Stimulated activated CD8-positive, alpha-beta memory T cell treated with anti-CD3 and anti-CD28 coated beads, Interleukin-12 subunit alpha, Interleukin-12 subunit beta, amount 100 ng/mL, for 24 hours (primary cell): ENCODE measurements around the gene RASAL1.
A peak's percentile ranks its signal among the peaks of the same experiment; 100 is the strongest.

Experiments used
- DNase-seq: peaks from one replicate; pipeline ENCODE4 v3.0.0-alpha.2; 2020; ENCODE audit errors: extremely low read depth

Gene RASAL1, protein sequence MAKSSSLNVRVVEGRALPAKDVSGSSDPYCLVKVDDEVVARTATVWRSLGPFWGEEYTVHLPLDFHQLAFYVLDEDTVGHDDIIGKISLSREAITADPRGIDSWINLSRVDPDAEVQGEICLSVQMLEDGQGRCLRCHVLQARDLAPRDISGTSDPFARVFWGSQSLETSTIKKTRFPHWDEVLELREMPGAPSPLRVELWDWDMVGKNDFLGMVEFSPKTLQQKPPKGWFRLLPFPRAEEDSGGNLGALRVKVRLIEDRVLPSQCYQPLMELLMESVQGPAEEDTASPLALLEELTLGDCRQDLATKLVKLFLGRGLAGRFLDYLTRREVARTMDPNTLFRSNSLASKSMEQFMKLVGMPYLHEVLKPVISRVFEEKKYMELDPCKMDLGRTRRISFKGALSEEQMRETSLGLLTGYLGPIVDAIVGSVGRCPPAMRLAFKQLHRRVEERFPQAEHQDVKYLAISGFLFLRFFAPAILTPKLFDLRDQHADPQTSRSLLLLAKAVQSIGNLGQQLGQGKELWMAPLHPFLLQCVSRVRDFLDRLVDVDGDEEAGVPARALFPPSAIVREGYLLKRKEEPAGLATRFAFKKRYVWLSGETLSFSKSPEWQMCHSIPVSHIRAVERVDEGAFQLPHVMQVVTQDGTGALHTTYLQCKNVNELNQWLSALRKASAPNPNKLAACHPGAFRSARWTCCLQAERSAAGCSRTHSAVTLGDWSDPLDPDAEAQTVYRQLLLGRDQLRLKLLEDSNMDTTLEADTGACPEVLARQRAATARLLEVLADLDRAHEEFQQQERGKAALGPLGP

DNA sequence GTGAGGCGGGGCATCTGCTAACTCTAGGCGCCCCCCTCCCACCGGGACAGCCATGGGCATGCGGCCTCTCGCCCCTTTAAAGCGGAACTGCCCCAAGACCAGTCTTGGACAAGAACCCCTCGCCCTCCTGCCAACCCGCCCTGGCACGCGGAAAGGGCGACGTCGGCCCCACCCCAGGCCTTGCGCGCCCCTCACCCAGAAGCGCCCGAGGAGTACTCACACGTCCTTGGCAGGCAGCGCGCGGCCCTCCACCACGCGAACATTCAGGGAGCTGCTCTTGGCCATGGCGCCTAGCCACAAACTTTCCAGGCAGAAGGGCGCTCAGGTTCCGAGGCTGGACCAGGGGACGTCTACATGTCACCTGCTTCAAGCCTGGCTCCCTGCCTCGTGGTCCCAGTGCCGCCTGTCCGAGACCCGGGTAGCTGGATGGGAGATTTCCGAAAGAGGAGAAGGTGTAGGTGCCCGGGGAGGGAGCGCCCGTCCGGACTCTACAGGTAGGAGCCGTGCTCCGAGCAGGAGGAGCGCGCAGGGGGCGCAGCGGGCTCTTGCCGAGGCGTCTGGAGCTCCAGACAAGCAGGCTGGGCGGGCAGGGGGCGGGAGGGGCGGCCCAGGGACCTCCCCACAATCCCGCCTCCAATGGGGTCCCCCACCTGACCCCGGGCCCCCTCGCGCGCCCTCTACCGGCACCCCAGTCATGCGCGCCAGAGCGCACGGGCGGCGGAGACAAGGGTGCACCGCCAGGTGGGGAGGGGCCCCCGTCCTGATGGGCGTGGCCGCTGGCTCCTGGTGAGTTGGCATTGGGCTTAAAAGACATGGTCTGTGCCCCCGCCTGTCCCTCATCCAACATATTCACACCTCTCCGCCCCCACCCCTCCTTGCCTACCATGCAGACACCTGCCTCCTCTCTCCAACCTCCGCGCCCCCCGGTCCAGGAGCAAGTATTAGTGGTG lies at the start of gene RASAL1:
Gene RASAL1, minus strand, starts transcription at position 584 of the 950 bp plus-strand sequence. Its CDS starts 299 bp downstream, at position 285.
- peak; percentile 53 for DNase-seq

DNA sequence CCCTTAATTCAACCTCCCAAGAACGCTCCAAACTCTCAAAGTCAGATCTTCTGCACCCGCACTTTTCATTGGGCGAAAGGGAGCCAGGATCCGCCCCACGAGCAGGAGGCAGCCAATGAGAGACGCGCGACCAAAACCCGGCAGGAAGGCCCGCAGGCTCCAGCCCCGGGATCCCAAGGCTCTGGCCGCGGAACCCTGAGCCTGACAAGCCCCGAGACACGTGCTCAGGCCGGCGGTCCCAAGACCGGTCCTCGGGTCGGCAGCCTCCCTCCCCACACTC lies 49.3 kb upstream of the RASAL1 start:
- peak; percentile 71 for DNase-seq

DNA sequence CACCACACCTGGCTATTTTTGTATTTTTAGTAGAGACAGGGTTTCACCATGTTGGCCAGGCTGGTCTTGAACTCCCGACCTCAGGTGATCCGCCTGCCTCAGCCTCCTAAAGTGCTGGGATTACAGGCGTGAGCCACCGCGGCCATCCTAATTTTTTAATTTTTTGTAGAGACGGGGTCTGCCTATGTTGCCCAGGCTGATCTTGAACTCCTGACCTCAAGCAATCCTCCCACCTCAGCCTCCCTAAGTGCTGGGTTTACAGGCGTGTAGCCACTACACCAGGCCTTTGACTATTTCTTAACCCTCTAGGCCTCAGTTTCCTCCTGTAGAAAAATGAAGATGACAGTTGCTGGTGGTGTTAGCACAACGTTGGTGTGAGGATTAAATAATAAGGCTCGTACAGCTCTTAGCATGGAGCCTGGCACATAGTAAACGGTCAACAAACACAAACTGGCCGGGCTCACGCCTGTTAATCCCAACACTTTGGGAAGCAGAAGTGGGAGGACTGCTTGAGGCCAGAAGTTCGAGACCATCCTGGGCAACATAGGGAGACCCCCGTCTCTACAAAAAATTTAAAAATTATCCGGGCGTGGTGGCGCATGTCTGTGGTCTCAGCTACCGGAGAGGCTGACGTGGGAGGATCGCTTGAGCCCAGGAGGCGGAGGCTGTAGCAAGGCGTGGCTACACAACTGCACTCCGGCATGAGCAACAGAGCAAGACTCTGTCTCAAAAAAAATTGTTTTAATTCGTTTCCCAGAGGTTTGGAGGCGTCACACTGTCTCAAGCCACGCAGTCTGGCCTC lies 48.7 kb upstream of the RASAL1 start:
- no peak for DNase-seq

DNA sequence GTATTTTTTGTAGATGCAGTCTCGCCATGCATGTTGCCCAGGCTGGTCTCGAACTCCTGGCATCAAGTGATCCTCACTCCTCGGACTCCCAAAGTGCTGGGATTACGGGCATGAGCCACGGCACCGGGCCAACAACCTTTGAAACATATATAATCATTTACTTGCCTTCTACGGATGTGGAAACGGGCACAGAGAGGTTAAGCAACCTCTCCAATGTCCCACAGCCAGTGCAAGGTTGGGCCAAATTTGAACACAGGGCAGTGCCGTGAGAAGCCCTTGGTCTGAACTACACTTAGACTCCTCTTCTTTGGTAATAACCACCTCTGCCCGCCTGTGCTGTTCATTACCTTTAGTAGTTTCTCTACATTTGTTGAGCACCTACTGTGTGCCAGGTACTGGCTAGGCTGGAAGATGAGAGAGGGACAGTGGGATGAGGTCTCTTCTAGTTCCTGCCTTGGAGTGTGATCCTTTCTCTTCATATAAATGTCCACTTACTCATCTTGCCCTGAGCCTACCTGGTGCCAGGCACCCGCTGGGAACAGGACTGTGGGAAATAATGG lies 47.5 kb upstream of the RASAL1 start:
- DNase-seq = no peak

DNA sequence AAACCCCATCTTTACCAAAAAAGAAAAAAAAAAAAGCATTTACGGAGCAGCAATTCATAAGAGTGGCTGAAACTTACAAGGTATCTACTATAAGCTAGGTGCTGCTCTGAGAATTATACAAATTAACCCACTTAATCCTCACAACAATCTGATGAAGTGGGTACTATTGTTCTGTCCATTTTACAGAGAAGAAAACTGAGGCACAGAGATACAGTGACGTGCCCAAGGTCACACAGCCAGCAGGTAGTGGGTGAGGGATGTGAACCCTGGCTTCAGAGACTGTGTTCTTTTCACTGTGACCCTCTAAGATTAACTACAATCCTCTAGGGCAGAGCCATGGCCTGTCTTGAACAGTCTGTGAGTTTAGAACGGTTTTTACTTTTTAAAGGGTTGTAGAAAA lies 46.4 kb upstream of the RASAL1 start:
- DNase-seq = no peak

DNA sequence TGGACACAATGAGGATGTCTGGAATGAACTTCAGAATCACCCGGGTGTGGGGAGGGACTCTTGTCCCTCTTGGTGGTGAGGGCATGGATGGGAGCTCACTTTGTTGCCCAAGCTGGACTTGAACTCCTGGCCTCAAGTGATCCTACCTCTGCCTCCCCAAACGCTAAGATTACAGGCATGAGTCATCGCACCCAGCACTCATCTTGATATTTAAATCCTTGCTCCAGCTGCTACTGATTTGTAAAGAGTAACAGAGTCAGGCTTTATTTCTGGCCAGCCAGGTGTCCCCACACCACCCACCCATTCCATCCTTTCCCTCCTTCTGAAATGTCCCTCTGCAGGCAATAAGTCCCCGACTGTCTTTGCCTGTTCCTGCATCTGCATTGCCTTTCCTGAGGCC lies 44.8 kb upstream of the RASAL1 start:
- DNase-seq = no peak

DNA sequence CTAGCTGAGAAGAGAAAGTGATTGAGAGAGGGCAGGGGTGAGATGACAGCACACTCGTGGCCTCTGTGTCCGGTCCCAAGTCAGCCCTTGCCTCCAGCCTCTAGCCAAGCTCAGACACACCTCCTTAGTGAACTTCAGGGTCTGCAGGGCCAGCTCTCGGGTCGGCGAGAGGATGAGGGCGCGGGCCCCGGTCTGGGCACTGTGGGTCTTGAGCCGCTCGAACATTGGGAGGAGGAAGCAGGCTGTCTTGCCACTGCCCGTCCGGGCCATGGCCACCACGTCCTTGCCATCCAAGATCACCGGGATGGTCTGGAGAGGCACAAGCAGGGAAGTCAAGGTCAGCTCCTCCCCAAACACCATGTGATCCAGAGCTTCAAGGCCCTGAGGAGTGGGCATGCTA lies 43.5 kb upstream of the RASAL1 start:
- no peak for DNase-seq

DNA sequence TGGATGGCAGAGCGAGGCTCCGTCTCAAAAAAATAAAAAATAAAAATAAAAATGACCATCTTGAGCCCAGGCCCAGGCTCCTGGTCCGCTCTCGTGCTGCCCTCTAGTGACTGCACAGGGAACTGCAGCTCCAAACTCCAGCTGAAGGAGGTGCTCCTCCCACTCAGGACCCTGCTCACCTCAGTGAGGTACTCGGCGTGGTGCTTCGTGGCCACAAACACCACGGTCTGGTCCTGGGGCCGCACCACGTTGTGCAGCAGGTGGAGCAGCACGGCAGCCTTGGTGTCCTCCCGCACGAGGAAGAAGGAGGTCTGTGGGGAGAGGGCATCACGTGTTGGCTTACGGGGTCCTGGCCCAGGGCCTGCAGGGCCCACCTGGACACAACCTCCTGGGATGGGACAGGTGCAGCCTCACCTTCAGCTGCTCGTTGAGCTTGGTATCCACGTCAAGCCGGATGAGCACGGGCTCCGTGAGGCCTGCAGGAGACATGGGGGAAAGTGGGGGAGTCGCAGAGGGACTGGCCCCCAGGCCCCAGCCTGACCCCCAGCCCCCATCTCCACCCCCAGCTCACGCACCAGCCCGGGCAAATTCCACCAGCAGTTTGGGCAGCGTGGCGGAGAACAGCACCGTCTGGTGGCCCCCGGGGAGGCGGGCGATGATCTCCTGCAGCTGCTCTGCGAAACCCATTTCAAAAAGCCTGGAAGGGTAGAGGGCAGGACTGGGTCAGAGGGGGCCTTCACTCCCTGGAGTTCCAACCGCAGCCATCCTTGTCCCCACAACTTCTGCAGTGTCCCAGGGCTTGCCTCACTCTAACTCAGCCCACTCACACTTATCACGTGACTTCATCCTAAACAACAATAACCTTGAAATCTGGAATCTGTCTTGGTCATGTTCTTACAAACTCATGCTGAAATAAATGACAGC lies 39.2 kb upstream of the RASAL1 start:
- no peak for DNase-seq

DNA sequence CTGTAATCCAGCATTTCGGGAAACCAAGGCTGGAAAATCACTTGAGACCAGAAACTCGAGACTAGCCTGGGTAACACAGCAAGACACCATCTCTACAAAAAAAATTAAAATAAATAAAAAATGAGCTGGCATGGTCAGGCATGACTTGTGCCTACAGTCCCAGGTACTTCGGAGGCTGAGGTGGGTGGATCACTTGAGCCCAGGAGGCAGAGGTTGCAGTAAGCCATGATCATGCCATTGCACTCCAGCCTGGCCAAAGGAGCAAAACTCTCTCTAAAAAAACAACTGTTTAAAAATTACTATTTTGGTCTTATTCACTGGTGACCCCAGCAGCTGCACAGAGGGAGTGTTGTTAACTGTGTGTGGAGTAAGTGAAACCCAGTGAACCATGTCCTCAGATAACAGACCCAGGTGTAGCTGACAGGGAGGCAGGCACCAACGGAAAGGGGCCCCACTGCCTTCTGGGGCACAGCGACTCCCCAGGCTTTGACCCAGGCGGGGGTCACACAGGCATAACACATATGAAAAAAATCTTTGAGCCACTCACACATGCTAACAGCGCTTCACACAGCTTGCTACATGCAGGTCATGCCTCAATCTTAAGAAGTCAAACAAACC lies 37.6 kb upstream of the RASAL1 start:
- DNase-seq = no peak

DNA sequence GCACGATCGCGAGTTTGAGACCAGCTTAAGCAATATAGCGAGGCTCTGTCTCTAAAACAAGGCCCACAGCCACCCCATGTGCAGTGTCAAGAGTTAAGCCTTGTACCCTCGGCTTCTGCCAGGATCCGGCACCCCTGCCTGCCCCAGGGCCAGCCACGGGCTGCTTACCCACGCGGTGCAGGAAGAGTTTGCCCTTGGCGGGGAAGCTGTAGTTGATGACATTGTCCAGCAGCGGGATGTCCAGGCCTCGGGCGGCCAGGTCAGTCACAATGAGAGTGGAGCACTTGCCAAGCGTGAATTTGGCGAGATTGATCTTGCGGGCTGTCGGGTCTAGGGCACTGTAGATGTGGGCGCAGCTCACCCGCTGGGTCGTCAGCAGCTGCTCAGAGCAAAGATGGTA lies 36.6 kb upstream of the RASAL1 start:
- DNase-seq = no peak

DNA sequence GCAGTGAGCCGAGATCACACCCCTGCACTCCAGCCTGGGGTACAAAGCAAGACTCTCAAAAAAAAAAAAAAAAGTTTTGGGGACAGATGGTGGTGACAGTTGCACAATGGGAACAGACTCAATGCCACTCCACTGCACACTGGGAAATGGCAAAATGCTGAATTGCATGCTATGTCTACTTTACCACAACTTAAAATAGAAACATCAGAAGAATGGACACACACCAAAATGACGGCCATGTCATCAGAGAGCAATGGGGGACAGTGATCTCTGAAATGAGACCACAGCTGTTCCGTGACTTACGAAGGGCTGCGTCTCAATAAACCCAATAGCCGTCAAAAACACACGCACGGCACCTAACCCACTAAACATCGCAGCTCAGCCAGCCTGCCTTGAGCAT lies 36.0 kb upstream of the RASAL1 start:
- no peak for DNase-seq

DNA sequence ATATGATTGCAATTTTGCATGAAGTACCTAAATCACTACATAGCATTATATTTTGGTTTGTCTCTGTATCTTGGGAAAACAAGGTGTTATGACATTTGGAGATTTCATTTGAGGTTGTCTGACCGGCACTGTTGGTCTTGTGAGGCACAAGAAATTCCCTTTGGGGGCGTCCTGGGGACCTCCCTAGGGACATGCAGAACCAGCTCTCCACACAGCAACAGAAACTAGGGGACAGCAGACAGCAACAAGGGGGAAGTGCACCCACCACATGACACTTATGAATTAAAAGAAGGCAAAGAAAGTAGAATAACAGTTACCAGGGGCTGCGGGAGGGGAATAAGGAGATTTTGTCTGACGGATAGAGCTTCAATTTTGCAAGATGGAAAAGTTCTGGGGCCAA lies 35.4 kb upstream of the RASAL1 start:
- no peak for DNase-seq

DNA sequence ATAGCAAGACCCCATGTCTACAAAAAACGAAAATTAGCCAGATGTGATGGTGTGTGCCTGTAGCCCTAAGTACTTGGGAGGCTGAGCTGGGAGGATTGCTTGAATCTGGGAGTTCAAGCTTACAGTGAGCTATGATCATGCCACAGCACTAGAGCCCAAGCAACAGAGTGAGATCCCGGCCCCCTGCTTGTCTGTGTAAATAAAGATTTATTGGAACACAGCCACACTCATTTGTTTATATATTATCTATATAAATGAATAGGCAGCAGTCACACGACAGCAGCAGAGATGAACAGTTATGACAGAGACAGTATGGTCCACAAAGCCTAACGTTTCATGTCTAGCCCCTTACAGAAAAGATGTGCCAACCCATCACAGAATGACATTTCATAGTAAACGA lies 34.9 kb upstream of the RASAL1 start:
- no peak for DNase-seq

DNA sequence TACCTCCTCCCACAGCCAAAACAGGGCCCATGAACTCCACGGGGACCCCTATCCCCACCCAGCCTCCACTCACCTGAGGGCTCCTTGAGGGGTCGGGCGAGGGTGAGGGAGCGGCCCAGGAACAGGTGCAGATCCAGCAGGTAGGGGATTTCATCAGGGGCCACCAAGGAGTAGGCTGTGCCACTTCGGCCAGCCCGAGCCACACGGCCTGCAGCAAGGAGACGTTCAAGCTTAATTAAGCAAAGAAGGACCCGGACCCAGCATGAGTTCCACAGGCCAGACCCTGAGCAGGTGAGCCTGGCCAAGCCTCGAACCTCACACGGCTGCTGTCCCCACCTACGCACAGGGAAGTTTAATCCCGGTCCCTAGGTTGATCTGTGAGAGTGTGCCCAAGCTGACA lies 34.1 kb upstream of the RASAL1 start:
- no peak for DNase-seq

DNA sequence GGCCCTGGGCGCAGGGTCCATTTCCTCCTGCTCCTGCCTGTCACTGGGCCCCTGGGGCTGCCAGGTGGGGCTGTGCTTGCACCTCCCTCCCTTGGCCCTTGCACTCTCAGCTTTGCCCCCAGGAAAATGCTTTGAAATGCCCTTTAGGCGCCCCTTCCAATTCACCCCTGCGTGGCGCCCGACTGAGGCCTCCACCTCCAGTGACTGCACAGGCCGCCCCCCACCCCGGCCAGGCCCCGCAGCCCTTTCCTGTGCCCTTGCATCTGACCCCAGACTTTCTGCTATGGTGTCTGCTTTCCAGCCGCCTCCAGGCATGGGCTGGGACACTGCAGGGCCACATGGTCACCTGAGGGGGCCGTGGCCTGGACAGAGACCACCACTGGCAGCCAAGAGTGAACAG lies 32.3 kb upstream of the RASAL1 start:
- DNase-seq = no peak

DNA sequence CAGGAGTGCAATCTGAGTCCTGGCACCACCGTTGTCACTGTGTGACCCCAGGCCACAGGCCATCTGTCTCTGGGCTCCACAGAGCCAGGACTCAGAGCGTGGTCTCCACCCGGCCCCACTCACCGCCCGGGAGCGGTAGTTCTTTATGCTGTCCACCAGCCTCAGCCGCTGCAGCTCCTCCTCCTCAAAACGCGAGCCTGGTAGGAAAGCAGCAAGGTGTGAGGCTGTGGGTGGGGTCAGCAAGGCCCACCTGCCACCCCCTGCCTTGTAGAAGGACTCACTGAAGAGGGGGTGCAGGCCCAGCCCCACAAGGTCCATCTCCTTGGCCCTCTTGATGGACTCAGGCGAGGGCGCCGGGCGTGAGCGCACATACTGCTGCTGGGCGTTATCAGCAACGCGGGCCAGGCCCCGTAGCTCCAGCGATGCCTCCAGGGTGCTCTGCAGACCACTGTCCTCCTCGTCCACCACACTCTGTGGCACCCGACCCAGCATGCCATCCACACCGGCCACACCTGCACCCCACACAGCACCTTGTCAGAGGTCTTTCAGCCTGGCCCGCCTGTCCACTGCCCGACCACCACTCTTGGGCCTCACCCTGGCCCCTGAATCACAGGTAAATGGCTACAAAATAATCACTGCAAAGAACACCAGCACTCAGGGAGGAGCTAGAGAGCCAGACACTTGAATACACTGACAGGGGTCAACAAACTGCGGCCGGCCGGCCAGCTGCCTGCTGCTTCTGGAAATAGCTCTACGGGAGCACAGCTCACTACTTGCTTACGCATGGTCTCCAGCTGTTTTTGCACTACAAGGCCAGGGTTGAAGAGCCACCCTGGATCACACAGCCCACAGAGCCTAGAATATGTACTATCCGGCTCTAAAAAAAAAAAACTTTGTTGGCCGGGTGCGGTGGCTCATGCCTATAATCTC lies 30.2 kb upstream of the RASAL1 start:
- no peak for DNase-seq

DNA sequence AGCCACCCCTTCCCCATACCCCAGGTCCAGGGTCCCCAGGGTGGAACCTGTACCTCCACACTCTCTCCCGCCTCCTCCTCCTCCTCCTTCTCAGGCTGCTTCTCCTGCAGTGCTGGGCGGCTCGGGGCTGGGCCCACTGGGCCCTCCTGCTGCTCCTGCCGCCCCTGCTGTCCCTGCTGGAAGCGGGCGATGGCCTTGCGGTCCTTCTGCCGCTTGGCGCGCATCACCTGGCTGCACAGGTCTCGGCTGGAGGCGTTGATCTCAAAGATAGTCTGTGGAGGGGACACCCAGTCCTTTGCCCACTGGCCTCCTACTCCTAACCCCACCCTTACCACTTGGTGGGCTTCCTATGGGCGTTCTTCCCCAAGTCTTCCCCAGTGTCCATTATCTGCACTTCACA lies 28.5 kb upstream of the RASAL1 start:
- no peak for DNase-seq

DNA sequence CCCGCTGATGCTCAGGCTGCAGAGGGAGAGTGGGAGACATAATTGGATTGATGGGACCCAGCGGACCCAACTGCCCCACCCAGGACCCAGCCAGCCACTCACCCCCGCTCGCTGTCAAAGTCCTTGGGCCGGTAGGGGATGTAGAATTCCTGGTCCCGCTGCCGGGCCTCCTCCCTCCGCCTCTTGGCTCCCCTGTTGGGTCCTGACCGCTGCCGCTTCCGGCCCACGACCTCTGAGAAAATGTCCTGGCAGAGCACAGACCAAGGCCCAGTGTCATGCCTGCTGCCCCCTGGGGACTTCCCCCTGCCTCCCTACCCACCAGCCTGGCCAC lies 27.4 kb upstream of the RASAL1 start:
- no peak for DNase-seq
